Measurements from ENCODE around the gene ACO1. TPM values are rescaled to one million over a fixed set of nuclear protein-coding genes. Genes with fewer than 3 reads are reported as not detected.

Gene ACO1
- total RNA-seq, 1 donor from 2014 or later = 37.6 TPM

DNA sequence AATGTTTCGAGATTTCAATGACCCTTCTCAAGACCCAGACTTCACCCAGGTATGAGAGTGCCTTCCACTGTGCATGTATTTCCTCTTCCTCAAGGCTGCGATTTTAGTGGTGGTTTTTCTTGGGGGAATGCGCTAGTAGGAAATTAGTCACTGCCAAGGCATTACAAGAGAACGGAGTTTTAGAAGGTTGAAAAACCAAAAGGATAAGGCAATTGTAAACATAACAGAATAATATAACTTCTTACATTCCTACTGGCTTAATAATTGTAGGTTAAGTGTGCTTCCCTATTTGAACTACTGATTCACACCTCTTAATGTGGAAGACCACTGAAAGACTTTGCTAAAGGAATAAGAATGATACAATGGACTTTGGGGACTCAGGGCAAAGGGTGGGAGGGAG is 38.9 kb downstream of the ACO1 start:
- no peak for DNase-seq (ENCODE audit: low spot score)
- Histone ChIP-seq H3K4me2 (no peak overlapping the region), H3F3A (ENCODE audit: low read depth) (no peaks in the 10 kb centered on the region), H3K36me3 (no peaks in the 10 kb centered on the region), H3K27me3 (no peaks in the 10 kb centered on the region), H3K79me2 (ENCODE audit: low read depth) (no peaks in the 10 kb centered on the region), H3K4me1 (no peaks in the 10 kb centered on the region), H3K4me3 (no peak overlapping the region), H4K20me1 (ENCODE audit: low read depth) (no peaks in the 10 kb centered on the region), H3K9me3 (ENCODE audit: low read depth) (no peaks in the 10 kb centered on the region), H3K9ac (no peak overlapping the region), H3K27ac (no peak overlapping the region), H2AFZ (replicated peaks) (no peak overlapping the region)
- peaks cover 29% of the 10 kb centered on the region for H3K36me3 Mint-ChIP-seq
- no peaks in the 10 kb centered on the region for H3K9me3 Mint-ChIP-seq
- H3K4me3 Mint-ChIP-seq = no peak overlapping the region
- TF ChIP-seq, protein P1, sequence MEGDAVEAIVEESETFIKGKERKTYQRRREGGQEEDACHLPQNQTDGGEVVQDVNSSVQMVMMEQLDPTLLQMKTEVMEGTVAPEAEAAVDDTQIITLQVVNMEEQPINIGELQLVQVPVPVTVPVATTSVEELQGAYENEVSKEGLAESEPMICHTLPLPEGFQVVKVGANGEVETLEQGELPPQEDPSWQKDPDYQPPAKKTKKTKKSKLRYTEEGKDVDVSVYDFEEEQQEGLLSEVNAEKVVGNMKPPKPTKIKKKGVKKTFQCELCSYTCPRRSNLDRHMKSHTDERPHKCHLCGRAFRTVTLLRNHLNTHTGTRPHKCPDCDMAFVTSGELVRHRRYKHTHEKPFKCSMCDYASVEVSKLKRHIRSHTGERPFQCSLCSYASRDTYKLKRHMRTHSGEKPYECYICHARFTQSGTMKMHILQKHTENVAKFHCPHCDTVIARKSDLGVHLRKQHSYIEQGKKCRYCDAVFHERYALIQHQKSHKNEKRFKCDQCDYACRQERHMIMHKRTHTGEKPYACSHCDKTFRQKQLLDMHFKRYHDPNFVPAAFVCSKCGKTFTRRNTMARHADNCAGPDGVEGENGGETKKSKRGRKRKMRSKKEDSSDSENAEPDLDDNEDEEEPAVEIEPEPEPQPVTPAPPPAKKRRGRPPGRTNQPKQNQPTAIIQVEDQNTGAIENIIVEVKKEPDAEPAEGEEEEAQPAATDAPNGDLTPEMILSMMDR (IDR thresholded peaks at IDR 0.05) = no peak
- no peak for TF ChIP-seq EZH2 (IDR thresholded peaks at IDR 0.05)
- TF ChIP-seq EZH2phosphoT487 (IDR thresholded peaks at IDR 0.05) = no peak
- H3K27me3 Mint-ChIP-seq (ENCODE audit: insufficient read depth, low read depth) = no peaks in the 10 kb centered on the region
- no peaks in the 10 kb centered on the region for H3K4me1 Mint-ChIP-seq
- no peak overlapping the region for H3K27ac Mint-ChIP-seq

DNA sequence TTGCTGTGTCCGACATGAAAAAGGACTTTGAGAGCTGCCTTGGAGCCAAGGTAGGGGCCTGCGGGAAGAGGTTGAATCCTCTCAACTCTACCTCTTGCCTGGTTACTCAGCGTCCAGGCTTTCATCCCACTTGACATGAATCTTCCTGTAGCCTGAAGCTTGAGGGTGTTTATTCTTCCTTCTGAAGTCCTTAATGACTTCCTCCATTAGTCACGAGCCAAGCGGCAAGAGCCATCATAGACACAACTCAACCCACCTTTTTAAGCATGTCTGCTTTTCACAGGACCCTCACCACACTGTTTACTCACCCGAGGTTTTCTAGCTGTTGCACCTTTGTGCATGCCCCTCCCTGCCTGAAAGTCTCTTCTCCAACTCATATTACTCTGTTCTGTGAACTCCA is 40.2 kb downstream of the ACO1 start:
- Histone ChIP-seq H3K27me3 (no peaks in the 10 kb centered on the region), H3K27ac (no peak overlapping the region), H3K79me2 (ENCODE audit: low read depth) (no peaks in the 10 kb centered on the region), H3F3A (ENCODE audit: low read depth) (no peaks in the 10 kb centered on the region), H3K4me2 (no peak overlapping the region), H3K36me3 (no peaks in the 10 kb centered on the region), H3K9ac (no peak overlapping the region), H3K9me3 (ENCODE audit: low read depth) (no peaks in the 10 kb centered on the region), H4K20me1 (ENCODE audit: low read depth) (no peaks in the 10 kb centered on the region), H2AFZ (replicated peaks) (no peak overlapping the region), H3K4me3 (no peak overlapping the region), H3K4me1 (no peaks in the 10 kb centered on the region)
- DNase-seq (ENCODE audit: low spot score) = no peak
- H3K4me3 Mint-ChIP-seq = no peak overlapping the region
- H3K27ac Mint-ChIP-seq = no peak overlapping the region
- peaks cover 20% of the 10 kb centered on the region for H3K36me3 Mint-ChIP-seq
- TF ChIP-seq, protein P1 (IDR thresholded peaks at IDR 0.05) = no peak
- TF ChIP-seq EZH2phosphoT487 (IDR thresholded peaks at IDR 0.05) (no peak), EZH2 (IDR thresholded peaks at IDR 0.05) (no peak)
- H3K9me3 Mint-ChIP-seq = no peaks in the 10 kb centered on the region
- no peaks in the 10 kb centered on the region for H3K4me1 Mint-ChIP-seq
- no peaks in the 10 kb centered on the region for H3K27me3 Mint-ChIP-seq (ENCODE audit: insufficient read depth, low read depth)

DNA sequence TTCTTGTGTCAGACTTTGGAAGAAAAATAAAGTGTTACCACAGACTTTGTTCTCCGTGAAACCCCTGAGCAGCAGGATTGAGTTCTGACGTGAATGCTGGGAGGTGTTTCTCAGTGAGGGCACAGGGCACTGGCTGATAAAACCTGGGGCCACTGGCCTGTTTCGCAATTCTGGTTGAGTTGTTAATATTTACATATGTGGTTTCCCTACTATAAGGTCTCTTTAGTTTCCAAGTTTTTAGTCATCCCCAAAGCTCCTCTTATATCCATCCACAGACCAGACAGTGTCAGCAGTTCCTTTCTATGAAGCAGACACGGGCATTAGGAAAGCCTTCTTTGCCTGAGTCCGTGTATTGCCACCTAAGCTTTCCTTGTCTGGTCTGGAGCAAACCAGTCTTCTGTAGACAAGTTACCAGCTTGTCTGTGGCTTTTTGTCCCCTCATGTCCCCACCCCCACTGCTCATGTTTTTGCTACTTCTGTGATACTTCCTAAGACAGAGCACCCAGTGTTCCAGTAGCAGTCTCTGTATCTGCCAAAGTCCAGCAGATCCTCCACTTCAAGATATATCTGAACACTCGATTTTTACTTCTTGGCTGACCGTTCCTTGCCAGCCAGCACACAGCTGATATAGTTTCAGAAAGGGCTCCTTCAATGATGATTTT is 42.0 kb downstream of the ACO1 start:
- H3K36me3 Mint-ChIP-seq = peaks cover 17% of the 10 kb centered on the region

More for the DNA sequence above, 42.0 kb downstream of the ACO1 start:
- TF ChIP-seq, protein P1 (IDR thresholded peaks at IDR 0.05) = no peak
- no peak for TF ChIP-seq EZH2 (IDR thresholded peaks at IDR 0.05)
- TF ChIP-seq EZH2phosphoT487 (IDR thresholded peaks at IDR 0.05) = no peak
- DNase-seq (ENCODE audit: low spot score) = no peak
- Mint-ChIP-seq H3K9me3 (no peaks in the 10 kb centered on the region), H3K27me3 (ENCODE audit: insufficient read depth, low read depth) (no peaks in the 10 kb centered on the region), H3K27ac (no peak overlapping the region), H3K4me3 (no peak overlapping the region), H3K4me1 (no peaks in the 10 kb centered on the region)
- no peak overlapping the region for H2AFZ ChIP-seq (replicated peaks)
- no peak overlapping the region for H3K27ac ChIP-seq
- H3K36me3 ChIP-seq = no peaks in the 10 kb centered on the region
- no peaks in the 10 kb centered on the region for H4K20me1 ChIP-seq (ENCODE audit: low read depth)
- H3F3A ChIP-seq (ENCODE audit: low read depth) = no peaks in the 10 kb centered on the region
- no peak overlapping the region for H3K4me3 ChIP-seq
- no peaks in the 10 kb centered on the region for H3K27me3 ChIP-seq
- H3K4me2 ChIP-seq = no peak overlapping the region
- H3K4me1 ChIP-seq = no peaks in the 10 kb centered on the region
- no peaks in the 10 kb centered on the region for H3K9me3 ChIP-seq (ENCODE audit: low read depth)
- no peak overlapping the region for H3K9ac ChIP-seq
- H3K79me2 ChIP-seq (ENCODE audit: low read depth) = no peaks in the 10 kb centered on the region
